CD14-positive monocyte (primary cell): ENCODE data around the gene AS3MT. TPM values are rescaled to one million over a fixed set of nuclear protein-coding genes. Genes with fewer than 3 reads are reported as not detected.

Experiments
- DNase-seq, 3 donors: peaks; one replicate each; pipeline ENCODE4 v3.0.0-alpha.2; 2011 to 2022
- H2AFZ ChIP-seq: 2 replicates; pipeline ENCODE4 v1.6.0; 2012; ENCODE audit warnings: mild to moderate bottlenecking, low read depth, low read length, inconsistent platforms; ENCODE audit not compliant: insufficient read depth, poor library complexity, severe bottlenecking
- H3K27ac ChIP-seq, 2 donors: 1 replicate in 1 of 2; 2 replicates in 1 of 2; pipeline ENCODE4 v1.5.1; 2012 to 2013; ENCODE audit warnings: low read length in 2 of 2, control low read depth in 1 of 2, inconsistent platforms in 1 of 2, low read depth in 1 of 2, mild to moderate bottlenecking in 1 of 2
- H3K27me3 ChIP-seq, 2 donors: one replicate each; pipeline versions ENCODE4 v1.6.0 to v1.6.1; 2011 to 2013; ENCODE audit warnings: low read length in 2 of 2; ENCODE audit not compliant: control insufficient read depth in 2 of 2, insufficient read depth in 2 of 2
- H3K36me3 ChIP-seq, 2 donors: replicated peaks in 1 of 2; 1 replicate in 1 of 2; 2 replicates in 1 of 2; pipeline versions ENCODE4 v1.5.1 to v1.6.1; 2012 to 2013; ENCODE audit warnings: low read length in 2 of 2, control low read depth in 1 of 2, inconsistent platforms in 1 of 2, mild to moderate bottlenecking in 1 of 2; ENCODE audit not compliant: insufficient read depth in 2 of 2, control insufficient read depth in 1 of 2
- H3K4me1 ChIP-seq, 2 donors: 1 replicate in 1 of 2; 2 replicates in 1 of 2; pipeline versions ENCODE4 v1.5.1 to v1.6.1; 2012 to 2013; ENCODE audit warnings: low read length in 2 of 2, control low read depth in 1 of 2, inconsistent platforms in 1 of 2, mild to moderate bottlenecking in 1 of 2, moderate library complexity in 1 of 2; ENCODE audit not compliant: insufficient read depth in 2 of 2, control insufficient read depth in 1 of 2
- H3K4me2 ChIP-seq: replicated peaks from 2 replicates; pipeline ENCODE3; 2012; ENCODE audit warnings: low read length, moderate library complexity, mild to moderate bottlenecking; ENCODE audit not compliant: poor library complexity, severe bottlenecking; ENCODE audit errors: extremely low read depth
- H3K4me3 ChIP-seq, 3 experiments: fragments of 200-600 bp in 1 of 3; sonication (generic) in 1 of 3; replicated peaks in 1 of 3; 1 replicate in 2 of 3; 2 replicates in 1 of 3; pipeline ENCODE4 v1.5.1; 2011 to 2013; ENCODE audit warnings: low read length in 3 of 3, mild to moderate bottlenecking in 3 of 3, control low read depth in 2 of 3, low read depth in 2 of 3, inconsistent platforms in 1 of 3, moderate library complexity in 1 of 3
- H3K79me2 ChIP-seq: 2 replicates; pipeline ENCODE4 v1.6.0; 2012; ENCODE audit warnings: mild to moderate bottlenecking, control low read depth, inconsistent platforms, low read length, moderate library complexity; ENCODE audit not compliant: insufficient read depth
- H3K9ac ChIP-seq: 2 replicates; pipeline ENCODE4 v1.6.0; 2017; ENCODE audit warnings: low read length, mild to moderate bottlenecking; ENCODE audit not compliant: insufficient read depth, poor library complexity, severe bottlenecking
- H3K9me3 ChIP-seq, 2 donors: replicated peaks in 1 of 2; 1 replicate in 1 of 2; 2 replicates in 1 of 2; pipeline versions ENCODE4 v1.5.1 to v1.6.1; 2012 to 2013; ENCODE audit warnings: low read length in 2 of 2, control low read depth in 1 of 2; ENCODE audit not compliant: control insufficient read depth in 1 of 2, insufficient read depth in 1 of 2
- H4K20me1 ChIP-seq: 2 replicates; pipeline ENCODE4 v1.6.0; 2012; ENCODE audit warnings: mild to moderate bottlenecking, low read length, control low read depth, moderate library complexity; ENCODE audit not compliant: insufficient read depth
- H3K27ac Mint-ChIP-seq, 7 donors: one replicate each; pipeline ENCODE4 v1.8.0; 2020; ENCODE audit warnings: mild to moderate bottlenecking in 7 of 7, mixed read lengths in 7 of 7, moderate library complexity in 6 of 7, inconsistent platforms in 2 of 7
- H3K27me3 Mint-ChIP-seq, 3 donors: one replicate each; pipeline ENCODE4 v1.8.0; 2021 to 2022; ENCODE audit warnings: low read depth in 3 of 3, mild to moderate bottlenecking in 3 of 3, mixed read lengths in 3 of 3, moderate library complexity in 3 of 3, inconsistent platforms in 1 of 3
- H3K36me3 Mint-ChIP-seq, 2 donors: one replicate each; pipeline ENCODE4 v1.8.0; 2020; ENCODE audit warnings: mixed read lengths in 2 of 2, inconsistent platforms in 1 of 2, mild to moderate bottlenecking in 1 of 2
- H3K4me1 Mint-ChIP-seq: one replicate; pipeline ENCODE4 v1.8.0; 2020; ENCODE audit warnings: mild to moderate bottlenecking, mixed read lengths
- H3K4me3 Mint-ChIP-seq, 2 donors: one replicate each; pipeline ENCODE4 v1.8.0; 2020; ENCODE audit warnings: mild to moderate bottlenecking in 2 of 2, mixed read lengths in 2 of 2, moderate library complexity in 1 of 2
- H3K9me3 Mint-ChIP-seq, 7 donors: one replicate each; pipeline ENCODE4 v1.8.0; 2020 to 2022; ENCODE audit warnings: mixed read lengths in 7 of 7, mild to moderate bottlenecking in 6 of 7, moderate library complexity in 6 of 7, inconsistent platforms in 2 of 7
- WGBS: methylation state at CpG from one replicate; pipeline ENCODE4 v1.1.5; 2013; ENCODE audit warnings: missing lambda C conversion rate; ENCODE audit not compliant: insufficient coverage; 5-methylcytosine and 5-hydroxymethylcytosine counted together
- intact Hi-C, 2 donors: fragments of 100-400 bp; cut with micrococcal nuclease; formaldehyde crosslinking; loops; one replicate each; pipeline versions ENCODE4 v1.15.0 to v1.15.1; 2023
- polyA plus RNA-seq, 3 donors: library from polyadenylated mRNA; depleted of rRNA in 1 of 3; unstranded in 2 of 3; stranded (reverse) in 1 of 3; fragments of 300-500 nt in 2 of 3; fragments of >200 nt in 1 of 3; fragmentation: Illumina TruSeq in 2 of 3; gene quantifications; 1 replicate in 2 of 3; 2 replicates in 1 of 3; pipeline ENCODE4 v1.2.3, GENCODE V29; 2012 to 2021
- TF ChIP-seq, protein P1 (sequence below): fragments of 200-600 bp; IDR thresholded peaks from one replicate; pipeline ENCODE4 v1.8.0; 2022; ENCODE audit warnings: antibody characterized with exemption, mild to moderate bottlenecking

The AS3MT gene
- polyA plus RNA-seq, 3 donors: 0.09 to 0.45 TPM; not detected in 1

DNA sequence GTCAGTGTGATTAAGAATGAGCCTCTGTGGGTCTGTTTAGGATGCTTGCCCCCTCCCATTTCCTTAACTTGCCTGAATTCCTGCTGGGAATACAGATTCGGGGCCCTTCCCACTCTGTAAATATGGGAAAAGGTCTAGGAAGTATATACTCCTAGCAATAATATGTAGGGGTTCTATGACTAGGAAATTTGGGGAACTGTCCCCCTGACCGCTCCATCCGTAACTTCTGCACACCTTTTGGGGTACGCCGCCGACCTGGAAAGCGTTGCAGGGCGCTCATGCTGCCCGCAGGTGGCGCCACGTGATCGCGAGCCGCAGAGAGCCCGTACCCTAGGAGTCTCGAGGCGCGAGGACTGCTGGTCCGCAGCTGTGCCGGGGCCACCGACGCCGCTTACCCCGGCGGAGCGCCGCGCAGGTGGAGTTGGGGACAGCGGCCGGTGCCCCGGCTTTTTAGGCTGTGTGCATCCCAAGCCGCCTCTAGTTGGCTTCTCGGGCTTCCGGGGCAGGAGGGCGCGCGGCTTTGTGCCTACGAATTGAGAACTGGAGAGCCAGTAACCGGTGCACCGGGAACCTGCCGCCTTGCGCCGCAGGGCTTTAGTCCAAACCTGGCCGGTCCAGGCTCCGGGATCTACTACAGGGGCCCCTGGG lies 48.2 kb downstream of the AS3MT start:
- Mint-ChIP-seq H3K9me3 (peaks cover 0 to 2% (median 0%) of the 10 kb centered on the region in 7 donors), H3K27me3 (peaks cover 17 to 47% (median 26%) of the 10 kb centered on the region in 3 donors), H3K4me3 (peak overlapping the region; percentile 88 to 90), H3K4me1 (peaks cover 32% of the 10 kb centered on the region), H3K27ac (peak overlapping the region; percentile 87 to 95 (median 90)), H3K36me3 (peaks cover 0 to 8% of the 10 kb centered on the region in 2 donors)
- Histone ChIP-seq H3K4me3 (peak overlapping the region; percentile 53 to 92 (median 90)), H2AFZ (peak overlapping the region; percentile 99), H3K27ac (peak overlapping the region; percentile 59 to 91), H3K4me2 (peak overlapping the region; percentile 82), H3K36me3 (no peaks in the 10 kb centered on the region), H4K20me1 (no peaks in the 10 kb centered on the region), H3K79me2 (peaks cover 9% of the 10 kb centered on the region), H3K9me3 (no peaks in the 10 kb centered on the region), H3K4me1 (peaks cover 21 to 36% of the 10 kb centered on the region in 2 donors), H3K27me3 (peaks cover 3 to 15% of the 10 kb centered on the region in 2 donors), H3K9ac (peak overlapping the region; percentile 82)
- intact Hi-C loops: loop anchor here (2.0 to 10.0 kb wide), 8 partner anchors 149 to 567 kb away; partner anchors contain the start of genes WBP1L (in 2 of the 2) and RPEL1 (in 1 of the 2)
- WGBS: under 1% methylated on average over 44 of the region's 45 CpGs
- TF ChIP-seq, protein P1, sequence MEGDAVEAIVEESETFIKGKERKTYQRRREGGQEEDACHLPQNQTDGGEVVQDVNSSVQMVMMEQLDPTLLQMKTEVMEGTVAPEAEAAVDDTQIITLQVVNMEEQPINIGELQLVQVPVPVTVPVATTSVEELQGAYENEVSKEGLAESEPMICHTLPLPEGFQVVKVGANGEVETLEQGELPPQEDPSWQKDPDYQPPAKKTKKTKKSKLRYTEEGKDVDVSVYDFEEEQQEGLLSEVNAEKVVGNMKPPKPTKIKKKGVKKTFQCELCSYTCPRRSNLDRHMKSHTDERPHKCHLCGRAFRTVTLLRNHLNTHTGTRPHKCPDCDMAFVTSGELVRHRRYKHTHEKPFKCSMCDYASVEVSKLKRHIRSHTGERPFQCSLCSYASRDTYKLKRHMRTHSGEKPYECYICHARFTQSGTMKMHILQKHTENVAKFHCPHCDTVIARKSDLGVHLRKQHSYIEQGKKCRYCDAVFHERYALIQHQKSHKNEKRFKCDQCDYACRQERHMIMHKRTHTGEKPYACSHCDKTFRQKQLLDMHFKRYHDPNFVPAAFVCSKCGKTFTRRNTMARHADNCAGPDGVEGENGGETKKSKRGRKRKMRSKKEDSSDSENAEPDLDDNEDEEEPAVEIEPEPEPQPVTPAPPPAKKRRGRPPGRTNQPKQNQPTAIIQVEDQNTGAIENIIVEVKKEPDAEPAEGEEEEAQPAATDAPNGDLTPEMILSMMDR: peak; percentile 99
- DNase-seq: peak; percentile 63 to 77 (median 70)

- peaks cover 3 to 15% of the 10 kb centered on the region in 2 donors for H3K27me3 ChIP-seq
- H3K36me3 ChIP-seq: no peaks in the 10 kb centered on the region
- H3K27ac Mint-ChIP-seq: peak within 1 kb of the TSS; percentile 88 to 95 (median 93)
- intact Hi-C loops: loop anchor here (2.0 to 10.0 kb wide), 8 partner anchors 149 to 567 kb away; partner anchors contain the start of genes RPEL1 (in 2 of the 2) and WBP1L (in 2 of the 2)
- no peaks in the 10 kb centered on the region for H4K20me1 ChIP-seq
- H2AFZ ChIP-seq: peak within 1 kb of the TSS; percentile 99
- peak within 1 kb of the TSS; percentile 82 for H3K4me2 ChIP-seq
- H3K9ac ChIP-seq: peak within 1 kb of the TSS; percentile 82
- H3K4me3 Mint-ChIP-seq: peak within 1 kb of the TSS; percentile 90 to 93
- TF ChIP-seq, protein P1: no peak
- peak within 1 kb of the TSS; percentile 69 to 92 (median 90) for H3K4me3 ChIP-seq
- peaks cover 35% of the 10 kb centered on the region for H3K4me1 Mint-ChIP-seq
- peak; percentile 100 for DNase-seq
- H3K9me3 ChIP-seq: no peaks in the 10 kb centered on the region
- WGBS: under 1% methylated on average over 67 of the region's 80 CpGs
- H3K27me3 Mint-ChIP-seq: peaks cover 17 to 45% (median 26%) of the 10 kb centered on the region in 3 donors
- H3K36me3 Mint-ChIP-seq: peaks cover 0 to 8% of the 10 kb centered on the region in 2 donors
- H3K4me1 ChIP-seq: peaks cover 21 to 36% of the 10 kb centered on the region in 2 donors
- H3K9me3 Mint-ChIP-seq: peaks cover 0 to 2% (median 0%) of the 10 kb centered on the region in 7 donors
- H3K79me2 ChIP-seq: peaks cover 9% of the 10 kb centered on the region
- H3K27ac ChIP-seq: peak within 1 kb of the TSS; percentile 66 to 91
These were observed 48.9 kb downstream of the AS3MT start, which contains the start of gene CNNM2 for GRCh38 chr10:102917962-102918816. Gene CNNM2 (plus strand): TSS chr10:102918294. CDS start chr10:102918481, 187 bp downstream.
